Measurements from ENCODE around the gene CACNG4.

Gene CACNG4

DNA sequence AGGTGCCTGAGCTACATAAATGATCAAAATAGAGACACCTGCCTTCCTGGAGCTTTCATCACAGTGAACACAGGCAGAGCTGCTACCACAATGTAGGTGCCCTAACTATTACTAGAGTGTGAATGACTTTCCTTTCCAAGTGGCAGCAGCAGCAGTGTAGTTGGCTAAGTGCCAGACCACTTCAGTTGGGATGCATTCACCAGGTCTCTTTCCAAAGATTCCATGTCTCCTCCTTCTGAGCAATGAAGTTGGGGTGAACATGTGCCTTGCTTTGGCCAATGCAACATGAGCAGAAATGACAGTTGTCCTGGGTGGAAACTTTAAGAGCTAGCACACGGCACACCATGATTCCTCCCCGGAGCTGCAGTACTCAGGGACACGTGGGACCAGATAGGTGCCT lies 23.3 kb upstream of the CACNG4 start:
- no peaks in the 10 kb centered on the region for H3K27me3 ChIP-seq (ENCODE audit: insufficient read depth, low read depth, severe bottlenecking)
- TF ChIP-seq, protein P1, sequence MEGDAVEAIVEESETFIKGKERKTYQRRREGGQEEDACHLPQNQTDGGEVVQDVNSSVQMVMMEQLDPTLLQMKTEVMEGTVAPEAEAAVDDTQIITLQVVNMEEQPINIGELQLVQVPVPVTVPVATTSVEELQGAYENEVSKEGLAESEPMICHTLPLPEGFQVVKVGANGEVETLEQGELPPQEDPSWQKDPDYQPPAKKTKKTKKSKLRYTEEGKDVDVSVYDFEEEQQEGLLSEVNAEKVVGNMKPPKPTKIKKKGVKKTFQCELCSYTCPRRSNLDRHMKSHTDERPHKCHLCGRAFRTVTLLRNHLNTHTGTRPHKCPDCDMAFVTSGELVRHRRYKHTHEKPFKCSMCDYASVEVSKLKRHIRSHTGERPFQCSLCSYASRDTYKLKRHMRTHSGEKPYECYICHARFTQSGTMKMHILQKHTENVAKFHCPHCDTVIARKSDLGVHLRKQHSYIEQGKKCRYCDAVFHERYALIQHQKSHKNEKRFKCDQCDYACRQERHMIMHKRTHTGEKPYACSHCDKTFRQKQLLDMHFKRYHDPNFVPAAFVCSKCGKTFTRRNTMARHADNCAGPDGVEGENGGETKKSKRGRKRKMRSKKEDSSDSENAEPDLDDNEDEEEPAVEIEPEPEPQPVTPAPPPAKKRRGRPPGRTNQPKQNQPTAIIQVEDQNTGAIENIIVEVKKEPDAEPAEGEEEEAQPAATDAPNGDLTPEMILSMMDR (IDR thresholded peaks at IDR 0.05; ENCODE audit: low read depth, low read length): no peak
- H3K27ac ChIP-seq: no peak overlapping the region
- no peak overlapping the region for H3K4me3 ChIP-seq (ENCODE audit: low read depth, low read length)
- no peaks in the 10 kb centered on the region for H3K36me3 ChIP-seq
- peaks cover 12% of the 10 kb centered on the region for H3K9me3 ChIP-seq (ENCODE audit: severe bottlenecking)
- no peak for DNase-seq

DNA sequence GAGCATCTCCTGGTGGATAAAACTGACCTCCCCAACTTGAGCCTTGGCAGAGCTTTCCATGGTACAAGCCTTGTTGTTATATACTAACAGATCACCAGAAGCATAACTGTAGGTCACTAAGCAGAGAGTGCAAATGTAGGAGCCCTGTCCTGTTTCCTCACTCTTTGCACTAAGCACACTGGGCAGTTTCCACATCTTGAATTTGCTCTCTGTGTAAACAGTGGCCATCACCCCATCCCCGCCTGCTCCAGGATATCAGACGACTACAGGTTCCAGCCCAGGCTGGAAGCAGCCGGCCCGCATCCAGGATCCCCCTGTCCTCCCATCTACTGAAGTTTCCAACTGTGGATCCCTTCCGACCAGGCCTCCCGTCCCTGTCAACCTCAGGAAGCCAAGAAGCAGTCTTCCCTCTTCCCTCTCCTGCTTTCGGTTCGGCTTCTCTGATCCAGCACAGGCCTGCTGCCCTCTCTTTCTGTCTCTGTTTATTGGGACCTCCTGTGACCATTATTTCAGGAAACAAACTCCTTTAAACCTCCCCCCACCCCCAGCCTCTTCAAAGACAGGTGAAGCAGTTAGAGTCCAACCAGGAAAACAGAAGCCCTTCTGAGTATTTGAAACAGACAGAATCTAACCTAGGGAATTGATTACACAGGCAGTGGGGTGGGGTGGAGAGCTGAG lies 22.6 kb upstream of the CACNG4 start:
- DNase-seq: no peak
- Histone ChIP-seq H3K4me3 (ENCODE audit: low read depth, low read length) (no peak overlapping the region), H3K36me3 (no peaks in the 10 kb centered on the region), H3K27me3 (ENCODE audit: insufficient read depth, low read depth, severe bottlenecking) (no peaks in the 10 kb centered on the region), H3K27ac (no peak overlapping the region), H3K9me3 (ENCODE audit: severe bottlenecking) (peaks cover 8% of the 10 kb centered on the region)
- TF ChIP-seq, protein P1 (IDR thresholded peaks at IDR 0.05; ENCODE audit: low read depth, low read length): no peak

DNA sequence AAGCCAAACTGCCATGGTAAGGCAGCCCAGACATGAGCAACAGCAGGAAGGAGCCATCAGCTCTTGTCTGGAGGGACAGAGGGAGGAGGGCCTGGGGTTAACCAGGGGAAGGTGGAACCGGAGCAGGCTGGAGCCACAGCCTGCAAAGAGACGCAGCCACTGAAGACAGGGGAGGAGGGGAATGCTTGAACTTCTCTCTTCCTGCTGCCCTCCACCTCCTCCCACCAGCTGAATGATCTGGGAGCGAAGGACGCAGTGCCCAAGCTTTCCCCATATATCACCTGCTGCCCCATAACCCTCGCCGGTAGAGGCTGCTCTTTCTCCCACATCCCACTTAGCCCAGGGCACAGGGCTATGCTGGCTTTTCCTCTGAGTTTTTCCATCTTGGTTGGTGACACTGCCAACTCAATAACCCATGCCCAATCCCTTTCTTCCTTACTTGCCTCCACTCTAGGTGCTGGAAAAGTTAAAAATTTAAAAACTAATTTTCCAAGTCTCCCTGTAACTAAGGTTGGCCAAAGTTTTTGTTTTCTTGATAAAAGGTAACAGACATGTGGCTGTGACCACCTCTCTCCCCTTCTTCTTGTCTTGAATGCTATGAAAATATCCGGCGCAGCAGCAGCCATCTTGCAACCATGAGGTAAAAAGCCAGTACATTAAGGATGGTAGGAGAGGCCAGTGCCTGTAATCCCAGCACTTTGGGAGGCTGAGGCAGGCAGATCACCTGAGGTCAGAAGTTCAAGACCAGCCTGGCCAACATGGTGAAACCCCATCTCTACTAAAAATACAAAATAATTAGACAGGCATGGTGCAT lies 21.8 kb upstream of the CACNG4 start:
- Histone ChIP-seq H3K27me3 (ENCODE audit: insufficient read depth, low read depth, severe bottlenecking) (no peaks in the 10 kb centered on the region), H3K27ac (no peak overlapping the region), H3K36me3 (no peaks in the 10 kb centered on the region), H3K4me3 (ENCODE audit: low read depth, low read length) (no peak overlapping the region), H3K9me3 (ENCODE audit: severe bottlenecking) (peaks cover 7% of the 10 kb centered on the region)
- TF ChIP-seq, protein P1 (IDR thresholded peaks at IDR 0.05; ENCODE audit: low read depth, low read length): no peak
- DNase-seq: no peak

DNA sequence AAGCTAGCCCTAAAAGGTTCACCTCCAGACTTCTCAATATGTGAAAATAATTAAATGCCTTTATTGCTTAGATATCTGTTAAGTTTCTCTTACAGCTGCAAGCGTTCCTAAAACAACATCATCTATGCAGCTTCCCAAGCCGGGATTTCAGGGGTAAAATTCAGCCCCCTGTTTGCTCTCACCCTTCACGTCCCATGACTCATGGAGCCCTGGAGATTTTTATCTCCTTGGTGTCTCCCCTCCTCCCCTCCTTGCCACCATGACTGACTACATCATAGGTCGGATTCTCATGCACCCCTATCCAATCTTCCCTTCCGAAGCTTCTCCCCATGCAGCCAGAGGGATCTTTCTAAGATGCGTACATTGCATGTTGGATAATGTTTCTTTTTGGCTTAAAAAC lies 21.0 kb upstream of the CACNG4 start:
- H3K36me3 ChIP-seq: no peaks in the 10 kb centered on the region
- no peak overlapping the region for H3K27ac ChIP-seq
- no peak overlapping the region for H3K4me3 ChIP-seq (ENCODE audit: low read depth, low read length)
- TF ChIP-seq, protein P1 (IDR thresholded peaks at IDR 0.05; ENCODE audit: low read depth, low read length): no peak
- DNase-seq: no peak
- H3K27me3 ChIP-seq (ENCODE audit: insufficient read depth, low read depth, severe bottlenecking): no peaks in the 10 kb centered on the region
- peaks cover 4% of the 10 kb centered on the region for H3K9me3 ChIP-seq (ENCODE audit: severe bottlenecking)

DNA sequence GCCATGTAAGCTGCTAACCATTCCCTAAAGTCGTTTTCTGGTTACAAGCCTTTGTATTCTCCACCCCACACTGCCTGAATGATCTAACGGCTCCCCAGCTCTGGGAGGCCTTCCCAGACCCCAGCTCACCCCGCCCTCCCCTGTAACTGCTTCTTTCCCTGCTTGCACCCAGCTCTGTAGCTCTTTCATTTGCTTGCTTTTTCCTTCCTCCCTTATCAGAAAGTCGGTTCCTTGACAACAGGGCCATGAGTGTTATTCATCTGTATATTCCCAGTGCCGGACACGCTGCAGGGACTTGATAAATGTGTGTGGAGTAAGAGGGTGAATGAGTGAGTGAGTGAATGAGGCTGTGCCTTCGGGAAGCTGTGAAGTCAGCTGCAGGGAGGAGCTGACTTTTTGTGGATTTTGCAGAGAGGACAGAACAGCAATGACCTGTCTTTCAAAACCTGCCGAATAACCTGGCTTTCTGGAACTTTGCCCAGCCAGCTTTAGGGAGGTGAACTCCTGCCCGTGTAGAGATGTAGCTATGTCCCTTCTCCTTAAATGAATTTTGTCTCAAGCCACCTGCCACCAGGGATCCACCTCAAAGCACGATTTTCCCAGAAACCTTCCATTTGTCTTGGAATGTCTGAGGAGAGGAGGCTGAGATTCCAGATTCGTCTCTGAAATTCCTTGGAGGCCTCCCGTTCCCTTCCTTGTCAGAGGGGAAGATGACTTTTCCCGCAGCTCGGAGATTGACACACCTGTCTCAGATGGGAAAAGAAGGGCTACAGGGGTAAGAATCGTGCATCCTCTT lies 20.0 kb upstream of the CACNG4 start:
- TF ChIP-seq, protein P1 (IDR thresholded peaks at IDR 0.05; ENCODE audit: low read depth, low read length): no peak
- Histone ChIP-seq H3K9me3 (ENCODE audit: severe bottlenecking) (peaks cover 4% of the 10 kb centered on the region), H3K36me3 (no peaks in the 10 kb centered on the region), H3K27ac (no peak overlapping the region), H3K27me3 (ENCODE audit: insufficient read depth, low read depth, severe bottlenecking) (no peaks in the 10 kb centered on the region), H3K4me3 (ENCODE audit: low read depth, low read length) (no peak overlapping the region)
- DNase-seq: no peak
